Mononuclear cell (primary cell): ENCODE data around the gene GRIP1. TPM values are rescaled to one million over a fixed set of nuclear protein-coding genes. Genes with fewer than 3 reads are reported as not detected.

ENCODE experiments used
- H3K27me3 ChIP-seq: 2 replicates; pipeline ENCODE4 v1.6.0; 2011; ENCODE audit warnings: low read length, control low read depth; ENCODE audit not compliant: insufficient read depth
- H3K4me1 ChIP-seq: 2 replicates; pipeline ENCODE4 v1.5.1; 2011; ENCODE audit warnings: mild to moderate bottlenecking, low read length, control low read depth; ENCODE audit not compliant: insufficient read depth
- H3K4me3 ChIP-seq: 2 replicates; pipeline ENCODE4 v1.5.1; 2011; ENCODE audit warnings: mild to moderate bottlenecking, low read length, moderate library complexity
- H3K9me3 ChIP-seq: 2 replicates; pipeline ENCODE4 v1.5.1; 2011; ENCODE audit warnings: low read depth, mild to moderate bottlenecking, control low read depth, low read length
- total RNA-seq: library from RNA; depleted of rRNA; stranded (reverse); fragments of >200 nt; gene quantifications from one replicate; pipeline ENCODE4 v1.2.3, GENCODE V29; 2012

GRIP1 gene, protein sequence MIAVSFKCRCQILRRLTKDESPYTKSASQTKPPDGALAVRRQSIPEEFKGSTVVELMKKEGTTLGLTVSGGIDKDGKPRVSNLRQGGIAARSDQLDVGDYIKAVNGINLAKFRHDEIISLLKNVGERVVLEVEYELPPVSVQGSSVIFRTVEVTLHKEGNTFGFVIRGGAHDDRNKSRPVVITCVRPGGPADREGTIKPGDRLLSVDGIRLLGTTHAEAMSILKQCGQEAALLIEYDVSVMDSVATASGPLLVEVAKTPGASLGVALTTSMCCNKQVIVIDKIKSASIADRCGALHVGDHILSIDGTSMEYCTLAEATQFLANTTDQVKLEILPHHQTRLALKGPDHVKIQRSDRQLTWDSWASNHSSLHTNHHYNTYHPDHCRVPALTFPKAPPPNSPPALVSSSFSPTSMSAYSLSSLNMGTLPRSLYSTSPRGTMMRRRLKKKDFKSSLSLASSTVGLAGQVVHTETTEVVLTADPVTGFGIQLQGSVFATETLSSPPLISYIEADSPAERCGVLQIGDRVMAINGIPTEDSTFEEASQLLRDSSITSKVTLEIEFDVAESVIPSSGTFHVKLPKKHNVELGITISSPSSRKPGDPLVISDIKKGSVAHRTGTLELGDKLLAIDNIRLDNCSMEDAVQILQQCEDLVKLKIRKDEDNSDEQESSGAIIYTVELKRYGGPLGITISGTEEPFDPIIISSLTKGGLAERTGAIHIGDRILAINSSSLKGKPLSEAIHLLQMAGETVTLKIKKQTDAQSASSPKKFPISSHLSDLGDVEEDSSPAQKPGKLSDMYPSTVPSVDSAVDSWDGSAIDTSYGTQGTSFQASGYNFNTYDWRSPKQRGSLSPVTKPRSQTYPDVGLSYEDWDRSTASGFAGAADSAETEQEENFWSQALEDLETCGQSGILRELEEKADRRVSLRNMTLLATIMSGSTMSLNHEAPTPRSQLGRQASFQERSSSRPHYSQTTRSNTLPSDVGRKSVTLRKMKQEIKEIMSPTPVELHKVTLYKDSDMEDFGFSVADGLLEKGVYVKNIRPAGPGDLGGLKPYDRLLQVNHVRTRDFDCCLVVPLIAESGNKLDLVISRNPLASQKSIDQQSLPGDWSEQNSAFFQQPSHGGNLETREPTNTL
- 0.94 TPM for total RNA-seq

- Histone ChIP-seq H3K9me3 (no peaks in the 10 kb centered on the region), H3K27me3 (peaks cover 4% of the 10 kb centered on the region), H3K4me1 (no peaks in the 10 kb centered on the region), H3K4me3 (no peak within 1 kb of the TSS)
Measured at GRCh38 chr12:66678338-66679275, at the start of gene GRIP1. Gene GRIP1, minus strand, starts transcription at chr12:66679076. Its CDS starts 172 bp downstream, at chr12:66678904.

DNA sequence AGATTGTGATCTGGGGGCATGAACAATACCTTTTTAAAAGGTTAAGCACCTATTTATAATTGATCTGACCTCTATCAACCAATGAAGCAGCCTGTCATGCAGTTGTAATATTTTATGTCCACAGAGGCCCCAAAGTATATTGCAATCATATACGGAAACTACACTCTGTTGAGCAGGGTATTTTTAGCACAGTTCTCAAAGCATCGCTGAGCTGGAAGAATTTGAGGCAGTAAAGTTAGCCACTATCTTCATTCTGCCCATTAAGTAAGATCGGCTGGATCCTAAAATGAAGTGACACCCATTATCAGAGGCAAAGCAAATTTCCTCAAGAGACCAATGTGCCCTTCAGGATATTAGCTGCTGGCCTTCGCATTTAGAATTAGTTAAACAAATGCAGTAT is 47.7 kb upstream of the GRIP1 start:
- Histone ChIP-seq H3K27me3 (no peaks in the 10 kb centered on the region), H3K4me1 (no peaks in the 10 kb centered on the region), H3K4me3 (no peak overlapping the region), H3K9me3 (no peaks in the 10 kb centered on the region)

GRCh38 chr12:66725031-66725430 is 46.2 kb upstream of the GRIP1 start:
- H3K27me3 ChIP-seq, result no peaks in the 10 kb centered on the region
- H3K9me3 ChIP-seq, result no peaks in the 10 kb centered on the region
- no peak overlapping the region for H3K4me3 ChIP-seq
- no peaks in the 10 kb centered on the region for H3K4me1 ChIP-seq

DNA sequence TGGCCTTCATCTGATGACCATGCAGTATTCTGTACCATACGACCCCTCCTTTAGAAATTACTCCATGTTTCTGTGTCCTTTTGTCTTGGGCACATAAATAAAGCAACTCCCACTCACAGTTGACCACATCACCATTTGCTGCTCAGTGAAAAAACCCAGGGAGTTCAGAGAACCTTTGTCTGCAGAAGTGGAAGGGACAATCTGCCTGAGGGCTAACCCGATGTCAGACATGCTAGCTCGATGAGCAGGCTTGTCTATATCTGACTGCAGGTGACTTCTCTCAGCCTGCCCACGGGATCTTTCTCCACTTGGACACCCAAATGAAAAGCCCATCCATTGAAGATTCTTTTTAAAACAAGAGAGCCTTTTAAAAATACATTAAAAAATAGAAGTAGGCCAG is 45.7 kb upstream of the GRIP1 start:
- no peaks in the 10 kb centered on the region for H3K4me1 ChIP-seq

GRCh38 chr12:66724026-66724425 is 45.1 kb upstream of the GRIP1 start:
- Histone ChIP-seq H3K27me3 (no peaks in the 10 kb centered on the region), H3K4me3 (no peak overlapping the region), H3K4me1 (no peaks in the 10 kb centered on the region), H3K9me3 (no peaks in the 10 kb centered on the region)

More for the DNA sequence above, 45.7 kb upstream of the GRIP1 start:
- Histone ChIP-seq H3K9me3 (no peaks in the 10 kb centered on the region), H3K27me3 (no peaks in the 10 kb centered on the region), H3K4me3 (no peak overlapping the region)

DNA sequence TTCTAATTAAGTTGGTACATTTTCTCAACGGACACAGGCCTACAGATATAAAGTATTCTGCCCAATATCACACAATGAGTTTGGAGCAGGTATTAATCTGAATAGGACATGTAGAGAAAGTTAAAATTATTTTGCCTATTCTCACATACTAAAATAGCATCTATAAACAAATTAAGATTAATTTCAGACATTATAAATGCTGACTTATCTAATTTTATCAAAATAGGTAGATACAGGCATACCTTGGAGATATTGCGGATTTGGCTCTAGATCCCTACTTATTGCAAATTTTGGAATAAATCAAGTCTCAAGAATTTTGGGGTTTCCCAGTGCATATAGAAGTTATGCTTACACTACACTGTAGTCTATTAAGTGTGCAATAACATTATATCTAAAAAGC is 41.0 kb upstream of the GRIP1 start:
- Histone ChIP-seq H3K27me3 (no peaks in the 10 kb centered on the region), H3K4me1 (no peaks in the 10 kb centered on the region), H3K4me3 (no peak overlapping the region), H3K9me3 (no peaks in the 10 kb centered on the region)

GRCh38 chr12:66717036-66717673 is 38.3 kb upstream of the GRIP1 start:
- Histone ChIP-seq H3K9me3 (no peaks in the 10 kb centered on the region), H3K4me3 (no peak overlapping the region), H3K27me3 (no peaks in the 10 kb centered on the region), H3K4me1 (no peaks in the 10 kb centered on the region)

DNA sequence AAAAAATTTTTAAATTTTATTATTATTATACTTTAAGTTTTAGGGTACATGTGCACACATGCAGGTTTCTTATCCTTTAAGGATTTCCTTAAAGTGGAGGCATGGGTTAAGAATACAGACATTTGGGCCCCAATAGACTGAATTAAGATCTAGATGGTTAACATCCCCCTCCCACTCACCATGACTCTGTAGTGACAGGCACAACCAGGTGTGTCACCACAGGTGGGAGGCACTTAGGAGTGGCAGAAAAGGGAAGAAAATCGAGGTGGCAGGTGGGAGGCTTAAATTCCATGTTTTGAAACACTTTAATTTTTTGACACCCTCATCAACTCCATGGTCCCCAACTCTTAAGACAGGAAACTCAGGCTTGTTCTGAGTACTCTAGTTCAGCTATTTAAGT is 37.6 kb upstream of the GRIP1 start:
- Histone ChIP-seq H3K27me3 (no peaks in the 10 kb centered on the region), H3K9me3 (no peaks in the 10 kb centered on the region), H3K4me1 (no peaks in the 10 kb centered on the region)

GRCh38 chr12:66714709-66715108 is 35.8 kb upstream of the GRIP1 start:
- Histone ChIP-seq H3K9me3 (no peaks in the 10 kb centered on the region), H3K4me1 (no peaks in the 10 kb centered on the region), H3K4me3 (no peak overlapping the region), H3K27me3 (no peaks in the 10 kb centered on the region)

More for the DNA sequence above, 37.6 kb upstream of the GRIP1 start:
- no peak overlapping the region for H3K4me3 ChIP-seq

DNA sequence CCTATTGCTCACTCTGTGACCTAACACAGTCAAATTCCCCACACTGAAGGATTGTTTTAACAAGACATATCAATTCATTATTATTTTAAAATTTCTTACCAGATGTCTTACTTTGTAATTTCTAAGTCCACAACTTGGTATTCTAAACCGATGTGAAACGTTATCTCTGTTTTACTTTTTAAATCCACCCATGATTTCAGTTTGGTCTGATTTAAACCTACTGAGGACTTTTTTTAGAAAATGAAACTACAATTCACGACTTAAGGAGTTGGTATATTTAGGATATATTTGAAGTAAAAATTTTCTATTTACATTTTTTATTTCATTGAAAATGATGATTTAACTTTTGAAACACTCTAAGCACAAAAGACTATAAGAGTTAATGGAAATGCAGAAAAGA is 35.1 kb upstream of the GRIP1 start:
- Histone ChIP-seq H3K27me3 (no peaks in the 10 kb centered on the region), H3K9me3 (no peaks in the 10 kb centered on the region), H3K4me1 (no peaks in the 10 kb centered on the region), H3K4me3 (no peak overlapping the region)

- H3K9me3 ChIP-seq, result no peaks in the 10 kb centered on the region
- H3K27me3 ChIP-seq, result no peaks in the 10 kb centered on the region
- H3K4me3 ChIP-seq, result no peak overlapping the region
- H3K4me1 ChIP-seq, result no peaks in the 10 kb centered on the region
Measured at GRCh38 chr12:66709893-66710292, 31.0 kb upstream of the GRIP1 start.

GRCh38 chr12:66709457-66709773 is 30.5 kb upstream of the GRIP1 start:
- Histone ChIP-seq H3K4me1 (no peaks in the 10 kb centered on the region), H3K9me3 (no peaks in the 10 kb centered on the region), H3K4me3 (no peak overlapping the region), H3K27me3 (no peaks in the 10 kb centered on the region)

DNA sequence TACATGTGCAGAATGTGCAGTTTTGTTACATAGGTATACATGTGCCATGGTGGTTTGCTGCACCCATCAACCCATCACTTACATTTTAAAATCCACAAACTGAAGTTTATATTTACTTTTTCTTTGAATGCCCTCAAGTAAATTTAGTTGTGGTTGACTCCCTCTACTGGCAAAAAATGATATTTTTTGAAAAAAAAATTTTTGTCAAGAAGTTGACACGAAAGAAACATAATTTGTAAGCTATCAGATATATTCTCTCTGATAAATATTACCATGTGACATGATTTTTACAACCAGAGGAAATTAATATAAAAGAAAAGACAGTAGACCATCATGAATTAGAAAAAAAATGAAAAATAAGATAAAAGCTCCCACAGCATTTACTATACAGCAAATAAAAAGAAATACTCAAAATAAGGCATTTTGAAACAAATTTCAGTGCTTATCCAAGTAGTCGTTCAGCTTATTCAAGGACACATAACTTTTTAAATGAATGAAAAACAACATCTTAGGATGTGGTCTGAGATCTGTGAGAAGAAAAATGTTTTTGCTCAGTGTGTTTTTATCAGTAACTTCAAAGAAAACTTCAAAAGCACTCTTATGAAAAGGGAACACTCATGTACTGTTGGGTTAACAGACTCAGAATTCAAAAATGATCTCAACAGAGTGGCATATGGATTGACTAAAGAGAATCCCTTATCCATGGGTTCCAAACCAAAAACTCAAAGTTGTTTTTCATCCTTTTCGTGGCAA is 30.0 kb upstream of the GRIP1 start:
- Histone ChIP-seq H3K9me3 (no peaks in the 10 kb centered on the region), H3K4me1 (no peaks in the 10 kb centered on the region), H3K4me3 (no peak overlapping the region), H3K27me3 (no peaks in the 10 kb centered on the region)
